Type B pancreatic cell (in vitro differentiated cells): ENCODE data around the gene PPIE. TPM values are rescaled to one million over a fixed set of nuclear protein-coding genes. Genes with fewer than 3 reads are reported as not detected.
"Not testable (repeated sequence)": the region's sequence is repeated elsewhere in the genome, so short reads cannot be mapped to it uniquely, and the experiment has no call there.

Source experiments
- DNase-seq: peaks from one replicate; pipeline ENCODE4 v3.0.0; 2021; ENCODE audit warnings: mixed read lengths; ENCODE audit not compliant: unreplicated experiment; ENCODE audit errors: extremely low spot score
- H3K27ac Mint-ChIP-seq: 2 replicates; pipeline ENCODE4 v1.8.0; 2021; ENCODE audit warnings: mild to moderate bottlenecking, mixed read lengths
- H3K27me3 Mint-ChIP-seq: 2 replicates; pipeline ENCODE4 v1.8.0; 2021; ENCODE audit warnings: mixed read lengths
- H3K36me3 Mint-ChIP-seq: 2 replicates; pipeline ENCODE4 v1.8.0; 2021; ENCODE audit warnings: mixed read lengths
- H3K4me1 Mint-ChIP-seq: one replicate; pipeline ENCODE4 v1.8.0; 2021; ENCODE audit warnings: mixed read lengths; ENCODE audit not compliant: unreplicated experiment
- H3K4me3 Mint-ChIP-seq: 2 replicates; pipeline ENCODE4 v1.8.0; 2021; ENCODE audit warnings: mild to moderate bottlenecking, mixed read lengths
- H3K9me3 Mint-ChIP-seq: 2 replicates; pipeline ENCODE4 v1.8.0; 2021; ENCODE audit warnings: mixed read lengths
- total RNA-seq: library from RNA; stranded (reverse); gene quantifications from 2 replicates; pipeline ENCODE4 v1.2.1, GENCODE V29; 2021; ENCODE audit warnings: low replicate concordance
- TF ChIP-seq, protein P1 (sequence below): fragments of 200-600 bp; sonication (generic); conservative IDR thresholded peaks from 2 replicates; pipeline ENCODE4 v1.5.0; 2021; ENCODE audit warnings: antibody characterized with exemption, mild to moderate bottlenecking

PPIE gene
- total RNA-seq, 1 donor from 2014 or later = 50.0 TPM

DNA sequence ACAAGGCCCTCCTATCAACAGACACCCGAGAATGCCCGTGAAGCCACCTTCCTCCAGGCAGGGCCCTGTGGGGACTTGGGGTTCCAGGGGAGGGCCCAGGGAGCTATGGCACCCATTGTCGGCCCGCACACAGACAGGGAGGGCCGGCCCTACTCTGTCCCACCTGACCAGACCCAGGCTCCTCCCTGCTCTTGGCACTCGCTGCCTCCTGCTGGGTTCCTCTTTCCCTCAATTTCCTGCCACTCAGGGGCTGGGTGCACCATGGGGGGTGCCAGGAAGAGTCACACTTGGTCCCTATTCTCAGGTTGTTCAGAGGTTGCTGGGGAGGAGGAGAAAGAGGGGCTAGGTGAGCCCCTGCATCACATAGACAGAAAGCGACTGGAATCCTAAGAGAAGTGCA, 40.5 kb downstream of the PPIE start:
- no peak overlapping the region for H3K4me3 Mint-ChIP-seq
- no peaks in the 10 kb centered on the region for H3K36me3 Mint-ChIP-seq
- H3K27ac Mint-ChIP-seq = no peak overlapping the region
- DNase-seq = no peak
- no peaks in the 10 kb centered on the region for H3K9me3 Mint-ChIP-seq
- H3K27me3 Mint-ChIP-seq = peaks cover 47% of the 10 kb centered on the region
- no peaks in the 10 kb centered on the region for H3K4me1 Mint-ChIP-seq
- TF ChIP-seq, protein P1, sequence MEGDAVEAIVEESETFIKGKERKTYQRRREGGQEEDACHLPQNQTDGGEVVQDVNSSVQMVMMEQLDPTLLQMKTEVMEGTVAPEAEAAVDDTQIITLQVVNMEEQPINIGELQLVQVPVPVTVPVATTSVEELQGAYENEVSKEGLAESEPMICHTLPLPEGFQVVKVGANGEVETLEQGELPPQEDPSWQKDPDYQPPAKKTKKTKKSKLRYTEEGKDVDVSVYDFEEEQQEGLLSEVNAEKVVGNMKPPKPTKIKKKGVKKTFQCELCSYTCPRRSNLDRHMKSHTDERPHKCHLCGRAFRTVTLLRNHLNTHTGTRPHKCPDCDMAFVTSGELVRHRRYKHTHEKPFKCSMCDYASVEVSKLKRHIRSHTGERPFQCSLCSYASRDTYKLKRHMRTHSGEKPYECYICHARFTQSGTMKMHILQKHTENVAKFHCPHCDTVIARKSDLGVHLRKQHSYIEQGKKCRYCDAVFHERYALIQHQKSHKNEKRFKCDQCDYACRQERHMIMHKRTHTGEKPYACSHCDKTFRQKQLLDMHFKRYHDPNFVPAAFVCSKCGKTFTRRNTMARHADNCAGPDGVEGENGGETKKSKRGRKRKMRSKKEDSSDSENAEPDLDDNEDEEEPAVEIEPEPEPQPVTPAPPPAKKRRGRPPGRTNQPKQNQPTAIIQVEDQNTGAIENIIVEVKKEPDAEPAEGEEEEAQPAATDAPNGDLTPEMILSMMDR = no peak

- Mint-ChIP-seq H3K36me3 (no peaks in the 10 kb centered on the region), H3K9me3 (no peaks in the 10 kb centered on the region)
Measured at GRCh38 chr1:39779821-39780220, 41.1 kb downstream of the PPIE start.

DNA sequence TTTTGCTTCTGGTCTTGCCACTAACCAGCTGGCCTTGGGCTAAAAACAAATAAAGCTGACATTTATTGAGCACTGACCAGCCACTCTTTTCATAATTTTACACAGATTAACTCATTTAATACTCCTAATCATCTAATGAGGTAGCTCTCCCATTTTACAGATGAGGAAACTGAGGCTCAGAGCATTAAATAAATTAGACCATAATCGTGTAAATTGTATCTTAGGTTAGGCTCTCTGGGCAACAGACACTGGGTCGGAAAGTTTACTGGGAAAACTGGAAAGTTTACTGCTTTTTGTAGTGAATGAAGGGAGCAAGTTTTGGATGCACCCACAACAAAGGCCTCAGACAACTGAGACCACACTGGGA, 42.6 kb downstream of the PPIE start:
- TF ChIP-seq, protein P1 = no peak
- Mint-ChIP-seq H3K9me3 (no peaks in the 10 kb centered on the region), H3K27ac (no peak overlapping the region), H3K4me1 (no peaks in the 10 kb centered on the region), H3K4me3 (no peak overlapping the region), H3K27me3 (peaks cover 52% of the 10 kb centered on the region), H3K36me3 (no peaks in the 10 kb centered on the region)
- DNase-seq = no peak

More at GRCh38 chr1:39779821-39780220, 41.1 kb downstream of the PPIE start:
- DNase-seq = no peak
- Mint-ChIP-seq H3K4me1 (no peaks in the 10 kb centered on the region), H3K27ac (no peak overlapping the region), H3K27me3 (peaks cover 47% of the 10 kb centered on the region), H3K4me3 (no peak overlapping the region)
- TF ChIP-seq, protein P1 = no peak

- no peaks in the 10 kb centered on the region for H3K36me3 Mint-ChIP-seq
- TF ChIP-seq, protein P1 = no peak
- H3K4me1 Mint-ChIP-seq = no peaks in the 10 kb centered on the region
- no peak overlapping the region for H3K27ac Mint-ChIP-seq
- H3K27me3 Mint-ChIP-seq = peaks cover 53% of the 10 kb centered on the region
- H3K9me3 Mint-ChIP-seq = no peaks in the 10 kb centered on the region
- no peak for DNase-seq
- no peak overlapping the region for H3K4me3 Mint-ChIP-seq
Measured at GRCh38 chr1:39782103-39782502, 43.4 kb downstream of the PPIE start.

DNA sequence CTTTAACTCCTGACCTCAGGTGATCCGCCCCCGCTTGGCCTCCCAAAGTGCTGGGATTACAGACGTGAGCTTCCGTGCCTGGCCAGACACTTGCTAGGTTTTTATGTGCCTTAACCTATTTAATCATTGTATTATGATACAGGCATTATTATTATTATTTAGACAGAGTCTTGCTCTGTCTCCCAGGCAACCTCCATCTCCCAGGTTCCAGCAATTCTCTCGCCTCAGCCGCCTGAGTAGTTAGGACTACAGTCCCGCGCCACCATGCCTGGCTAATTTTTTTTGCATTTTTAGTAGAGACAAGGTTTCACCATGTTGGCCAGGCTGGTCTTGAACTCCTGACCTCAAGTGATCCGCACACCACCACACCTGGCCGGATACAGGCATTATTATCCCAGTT, 44.0 kb downstream of the PPIE start:
- not testable (repeated sequence) for H3K36me3 Mint-ChIP-seq, DNase-seq, H3K4me3 Mint-ChIP-seq, H3K9me3 Mint-ChIP-seq, H3K4me1 Mint-ChIP-seq, H3K27ac Mint-ChIP-seq
- peaks cover 59% of the 10 kb centered on the region for H3K27me3 Mint-ChIP-seq

DNA sequence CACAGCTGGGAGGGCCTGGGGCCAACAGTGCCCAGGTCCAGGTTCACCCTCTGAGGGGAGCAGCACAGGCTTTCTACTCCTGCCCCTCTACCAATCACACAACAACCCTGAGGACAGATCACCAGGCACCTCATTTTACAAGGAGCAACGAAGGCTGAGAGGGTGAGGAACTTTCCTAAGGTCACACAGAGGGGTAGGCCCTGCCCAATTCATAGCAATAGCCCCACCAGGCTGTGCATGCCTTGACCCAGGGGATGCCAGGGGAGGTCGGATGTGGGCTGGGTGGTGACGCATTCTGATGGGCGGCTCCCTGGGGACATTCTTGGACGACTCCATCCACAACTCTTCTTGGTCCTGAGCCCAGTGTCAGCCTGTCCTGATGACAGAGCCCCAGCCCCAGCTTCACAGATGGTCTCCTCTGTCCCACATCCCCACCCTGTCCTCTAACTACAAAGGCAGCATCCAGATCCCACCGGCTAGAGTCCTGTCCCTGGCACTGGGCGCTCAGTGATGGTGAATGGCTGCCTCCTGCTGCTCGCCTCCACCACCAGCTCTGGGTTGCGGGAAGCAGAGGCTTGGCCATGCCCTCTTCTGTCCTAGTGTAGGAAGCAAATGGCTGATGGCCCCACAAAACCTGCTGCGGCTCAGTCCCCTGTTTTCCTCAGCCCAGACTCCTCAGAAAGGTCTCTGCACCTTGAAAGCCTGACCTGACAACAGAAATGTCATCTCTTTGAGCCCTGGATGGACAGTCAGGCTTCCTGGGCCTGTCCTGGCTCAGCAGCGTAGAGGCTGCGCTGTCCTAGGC, 47.8 kb downstream of the PPIE start:
- not testable (repeated sequence) for H3K4me1 Mint-ChIP-seq, H3K36me3 Mint-ChIP-seq, H3K9me3 Mint-ChIP-seq, DNase-seq
- Mint-ChIP-seq H3K27me3 (peaks cover 59% of the 10 kb centered on the region), H3K27ac (peak overlapping the region; percentile 9), H3K4me3 (peak overlapping the region; percentile 71)

- not testable (repeated sequence) for H3K4me1 Mint-ChIP-seq, H3K9me3 Mint-ChIP-seq, H3K36me3 Mint-ChIP-seq, H3K27ac Mint-ChIP-seq, DNase-seq
- Mint-ChIP-seq H3K27me3 (peaks cover 62% of the 10 kb centered on the region), H3K4me3 (peak overlapping the region; percentile 71)
Measured at GRCh38 chr1:39787108-39787375, 48.4 kb downstream of the PPIE start.
